GM23248 (cell line): ENCODE results near the gene SGPL1. TPM values are rescaled to one million over a fixed set of nuclear protein-coding genes. Genes with fewer than 3 reads are reported as not detected.
A peak's percentile ranks its signal among the peaks of the same experiment; 100 is the strongest.

ENCODE experiments used
- DNase-seq: peaks from one replicate; pipeline ENCODE4 v3.0.0-alpha.2; 2015
- H2AFZ ChIP-seq: fragments of 200-600 bp; sonication (generic); 2 replicates; pipeline ENCODE4 v1.6.1; 2016; ENCODE audit warnings: antibody characterized with exemption
- H3F3A ChIP-seq: fragments of 200-600 bp; sonication (generic); 2 replicates; pipeline ENCODE4 v1.6.1; 2016; ENCODE audit warnings: mild to moderate bottlenecking, antibody characterized with exemption, mixed run types; ENCODE audit not compliant: insufficient read depth
- H3K27ac ChIP-seq: fragments of 200-600 bp; sonication (generic); 2 replicates; pipeline ENCODE4 v1.5.1; 2016; ENCODE audit warnings: mild to moderate bottlenecking
- H3K27me3 ChIP-seq: fragments of 200-600 bp; sonication (generic); replicated peaks from 2 replicates; pipeline ENCODE4 v1.6.1; 2016; ENCODE audit warnings: mild to moderate bottlenecking; ENCODE audit not compliant: insufficient read depth
- H3K36me3 ChIP-seq: fragments of 200-600 bp; sonication (generic); 2 replicates; pipeline ENCODE4 v1.6.1; 2016; ENCODE audit warnings: low read depth, mild to moderate bottlenecking
- H3K4me1 ChIP-seq: fragments of 200-600 bp; sonication (generic); 2 replicates; pipeline ENCODE4 v1.6.1; 2016; ENCODE audit warnings: mild to moderate bottlenecking; ENCODE audit not compliant: insufficient read depth
- H3K4me2 ChIP-seq: fragments of 200-600 bp; sonication (generic); one replicate; pipeline ENCODE4 v1.6.1; 2016; ENCODE audit warnings: mild to moderate bottlenecking; ENCODE audit not compliant: unreplicated experiment
- H3K4me3 ChIP-seq: fragments of 200-600 bp; sonication (generic); 2 replicates; pipeline ENCODE4 v1.5.1; 2016; ENCODE audit warnings: mild to moderate bottlenecking
- H3K79me2 ChIP-seq: fragments of 200-600 bp; sonication (generic); 2 replicates; pipeline ENCODE4 v1.6.1; 2016; ENCODE audit warnings: mild to moderate bottlenecking; ENCODE audit not compliant: insufficient read depth
- H3K9ac ChIP-seq: fragments of 200-600 bp; sonication (generic); 2 replicates; pipeline ENCODE4 v1.6.1; 2016; ENCODE audit warnings: mild to moderate bottlenecking
- H3K9me2 ChIP-seq: fragments of 200-600 bp; sonication (generic); 2 replicates; pipeline ENCODE4 v1.6.1; 2016; ENCODE audit warnings: mixed run types, mild to moderate bottlenecking, moderate library complexity; ENCODE audit not compliant: insufficient read depth
- H3K9me3 ChIP-seq: fragments of 200-600 bp; sonication (generic); one replicate; pipeline ENCODE4 v1.6.1; 2017; ENCODE audit warnings: low read depth
- H4K20me1 ChIP-seq: fragments of 200-600 bp; sonication (generic); 2 replicates; pipeline ENCODE4 v1.6.0; 2016; ENCODE audit not compliant: insufficient read depth
- EZH2 ChIP-seq: fragments of 200-600 bp; sonication (generic); IDR thresholded peaks from 2 replicates; pipeline ENCODE4 v1.6.1; 2018; ENCODE audit warnings: antibody characterized with exemption, mild to moderate bottlenecking; ENCODE audit not compliant: insufficient read depth, poor library complexity, severe bottlenecking
- EZH2phosphoT487 ChIP-seq: fragments of 200-600 bp; sonication (generic); IDR thresholded peaks from 2 replicates; pipeline ENCODE4 v1.6.1; 2018; ENCODE audit warnings: antibody characterized with exemption, moderate library complexity, mild to moderate bottlenecking, low read depth; ENCODE audit not compliant: insufficient read depth
- WGBS, 2 experiments: methylation state at CpG; one replicate each; pipeline ENCODE4 v1.1.6; 2015 to 2017; ENCODE audit warnings: low lambda C conversion rate in 2 of 2, low coverage in 1 of 2; ENCODE audit errors: missing lambda C conversion rate in 2 of 2; 5-methylcytosine and 5-hydroxymethylcytosine counted together
- in situ Hi-C: fragments of 300-500 bp; cut with MboI; formaldehyde crosslinking; loops from 2 replicates; pipeline ENCODE4 v1.15.0; 2020
- polyA plus RNA-seq: library from polyadenylated mRNA; unstranded; fragments of >200 nt; fragmentation: Nextera tagmentation; extraction: Ambion mirVana; gene quantifications from 2 replicates; pipeline ENCODE4 v1.2.1, GENCODE V29; 2016
- total RNA-seq: library from RNA; depleted of rRNA; stranded (reverse); fragments of >200 nt; shearing (Covaris generic); gene quantifications from 2 replicates; pipeline ENCODE4 v1.2.3, GENCODE V29; 2014

The SGPL1 gene
- total and polyA plus RNA-seq, 2 experiments from 2014 or later, result 18.2 to 27.5 TPM

DNA sequence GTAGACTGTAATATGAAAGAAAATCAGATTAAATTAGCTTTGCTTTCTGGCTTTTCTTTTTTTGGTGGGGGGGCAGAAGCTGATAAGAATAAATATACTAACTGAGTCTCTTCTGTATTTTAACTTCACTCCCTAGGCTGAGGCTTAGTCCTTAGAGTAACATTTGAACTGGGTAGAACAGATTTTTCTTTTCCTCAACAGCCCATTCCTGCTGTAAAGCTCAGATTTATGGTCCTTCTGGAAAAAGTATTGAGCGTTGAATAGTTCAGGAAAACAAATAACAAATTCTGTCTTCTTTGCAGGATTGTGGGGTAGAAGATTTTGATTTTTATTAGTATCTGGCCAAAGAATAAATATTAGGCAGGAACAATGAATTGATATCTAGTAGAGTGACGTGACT lies 17.9 kb downstream of the SGPL1 start:
- in situ Hi-C loops, result no loop called here
- Histone ChIP-seq H3K79me2 (peaks cover 70% of the 10 kb centered on the region), H4K20me1 (no peaks in the 10 kb centered on the region), H3K4me1 (peaks cover 51% of the 10 kb centered on the region), H2AFZ (no peak overlapping the region), H3K36me3 (no peaks in the 10 kb centered on the region), H3F3A (peaks cover 62% of the 10 kb centered on the region), H3K4me2 (peak overlapping the region; percentile 64), H3K27ac (peak overlapping the region; percentile 91), H3K4me3 (peak overlapping the region; percentile 38), H3K9ac (peak overlapping the region; percentile 65), H3K27me3 (no peaks in the 10 kb centered on the region), H3K9me2 (no peaks in the 10 kb centered on the region), H3K9me3 (no peaks in the 10 kb centered on the region)
- 88% methylated on average over 2 of the region's 2 CpGs for WGBS, 2 experiments
- no peak for DNase-seq
- TF ChIP-seq EZH2phosphoT487 (no peak), EZH2 (no peak)

DNA sequence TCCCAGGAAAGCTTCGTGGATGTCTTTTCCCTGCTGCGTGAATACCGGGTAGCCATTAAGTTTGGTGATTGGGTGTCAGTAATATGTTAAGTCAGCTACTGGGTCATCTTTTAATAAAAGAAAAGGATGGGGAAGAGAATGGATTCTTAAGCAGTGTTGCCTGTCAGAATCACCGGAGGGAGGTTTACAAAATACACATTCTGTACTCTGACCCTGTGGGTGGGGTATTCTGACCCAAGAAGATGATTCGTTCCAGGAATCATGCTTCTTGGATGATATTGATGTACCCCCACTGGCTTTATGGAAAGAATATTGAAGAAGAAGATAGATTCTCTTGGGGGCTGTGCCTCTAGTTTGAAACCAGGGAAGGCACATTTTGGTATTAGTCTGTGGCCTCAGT lies 18.3 kb downstream of the SGPL1 start:
- Histone ChIP-seq H3K27me3 (no peaks in the 10 kb centered on the region), H3K9me2 (no peaks in the 10 kb centered on the region), H3K79me2 (peaks cover 69% of the 10 kb centered on the region), H3K4me3 (peak overlapping the region; percentile 38; the same call in 1 of the 2 replicates), H3K27ac (peak overlapping the region; percentile 91), H4K20me1 (no peaks in the 10 kb centered on the region), H3F3A (peaks cover 65% of the 10 kb centered on the region), H3K9me3 (no peaks in the 10 kb centered on the region), H3K4me1 (peaks cover 51% of the 10 kb centered on the region), H3K36me3 (no peaks in the 10 kb centered on the region), H3K4me2 (peak overlapping the region; percentile 64), H3K9ac (peak overlapping the region; percentile 65), H2AFZ (no peak overlapping the region)
- WGBS, 2 experiments, result 71 to 79% methylated on average over 5 of the region's 5 CpGs
- in situ Hi-C loops, result no loop called here
- no peak for DNase-seq
- TF ChIP-seq EZH2 (no peak), EZH2phosphoT487 (no peak)

DNA sequence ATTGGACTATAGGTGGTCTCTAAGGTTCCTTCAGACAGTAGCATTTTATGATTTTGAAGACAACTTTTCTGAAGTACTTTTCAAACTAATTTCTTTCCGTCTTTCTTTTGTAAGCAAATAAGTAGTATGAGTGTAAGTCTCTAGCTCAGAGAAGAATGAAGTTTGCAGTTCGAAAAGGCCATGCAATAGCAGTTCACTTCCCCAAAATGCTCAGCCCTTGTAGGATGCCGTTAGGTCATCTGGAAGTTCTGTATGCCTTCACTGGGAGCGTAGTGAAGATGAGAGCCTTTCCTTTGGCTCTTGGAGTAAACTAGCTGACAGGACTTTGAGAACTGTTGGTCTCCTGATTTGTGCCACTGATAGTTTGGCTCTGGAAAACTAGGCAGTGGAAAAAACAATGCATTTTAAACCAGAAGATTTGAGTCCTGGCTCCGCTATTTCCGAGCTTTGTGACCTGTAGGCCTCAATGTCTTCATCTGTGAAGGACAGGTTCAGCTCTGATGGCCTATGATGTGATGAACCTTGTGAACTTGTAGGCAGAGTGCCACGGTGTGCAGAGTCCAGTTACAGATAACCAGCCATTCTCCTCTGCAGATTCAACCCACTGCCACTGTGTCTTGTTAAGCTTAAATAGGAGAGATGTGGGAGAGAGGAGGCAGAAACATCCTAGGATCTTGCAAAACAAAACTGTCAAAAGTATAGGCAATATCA lies 18.8 kb downstream of the SGPL1 start:
- H3K4me1 ChIP-seq, result peaks cover 51% of the 10 kb centered on the region
- no peak for DNase-seq
- H3K27ac ChIP-seq, result peak overlapping the region; percentile 91
- H4K20me1 ChIP-seq, result no peaks in the 10 kb centered on the region
- H3K36me3 ChIP-seq, result no peaks in the 10 kb centered on the region; the same call in 1 of the 2 replicates
- peaks cover 65% of the 10 kb centered on the region for H3F3A ChIP-seq
- H2AFZ ChIP-seq, result no peak overlapping the region
- WGBS, 2 experiments, result 87 to 93% methylated on average over 7 of the region's 7 CpGs
- peak overlapping the region; percentile 64 for H3K4me2 ChIP-seq
- TF ChIP-seq EZH2phosphoT487, result no peak
- no peak for TF ChIP-seq EZH2
- H3K9ac ChIP-seq, result no peak overlapping the region
- peaks cover 69% of the 10 kb centered on the region for H3K79me2 ChIP-seq
- no peak overlapping the region for H3K4me3 ChIP-seq
- H3K9me2 ChIP-seq, result no peaks in the 10 kb centered on the region
- in situ Hi-C loops, result no loop called here
- H3K27me3 ChIP-seq, result no peaks in the 10 kb centered on the region
- H3K9me3 ChIP-seq, result no peaks in the 10 kb centered on the region

DNA sequence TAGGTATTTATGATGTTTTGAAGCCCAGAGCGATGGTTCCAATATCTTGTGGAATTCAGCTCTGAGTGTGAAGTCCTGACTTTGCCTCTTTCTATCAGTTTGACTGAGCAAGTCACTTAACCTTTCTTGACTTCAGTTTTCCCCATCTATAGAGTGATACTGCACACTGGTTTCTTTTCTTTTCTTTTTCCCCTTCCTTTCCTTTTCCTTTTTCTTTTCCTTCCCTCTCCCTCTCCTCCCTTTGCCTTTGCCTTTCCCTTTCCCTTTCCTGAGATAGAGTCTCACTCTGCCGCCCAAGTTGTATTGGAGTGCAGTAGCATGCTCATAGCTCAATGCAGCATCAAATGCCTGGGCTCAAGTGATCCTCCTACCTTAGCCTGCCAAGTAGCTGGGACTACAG lies 20.6 kb downstream of the SGPL1 start:
- TF ChIP-seq EZH2 (no peak), EZH2phosphoT487 (no peak)
- Histone ChIP-seq H3K9me3 (no peaks in the 10 kb centered on the region), H3K4me3 (no peak overlapping the region), H3K27ac (peak overlapping the region; percentile 25), H3K4me2 (no peak overlapping the region), H3K4me1 (peaks cover 51% of the 10 kb centered on the region), H3K9ac (no peak overlapping the region), H3K9me2 (no peaks in the 10 kb centered on the region), H2AFZ (no peak overlapping the region), H3K36me3 (no peaks in the 10 kb centered on the region; the same call in 1 of the 2 replicates), H3K79me2 (peaks cover 69% of the 10 kb centered on the region), H3F3A (peaks cover 55% of the 10 kb centered on the region), H4K20me1 (no peaks in the 10 kb centered on the region), H3K27me3 (no peaks in the 10 kb centered on the region)
- DNase-seq, result no peak
- WGBS, 2 experiments, result 92 to 97% methylated on average over 2 of the region's 2 CpGs
- in situ Hi-C loops, result no loop called here
